Colonic mucosa (tissue), 4 donors: ENCODE measurements around the gene TXNDC2. TPM values are rescaled to one million over a fixed set of nuclear protein-coding genes. Genes with fewer than 3 reads are reported as not detected.

Source experiments
- DNase-seq: peaks from one replicate; pipeline ENCODE4 v3.0.0-alpha.2; 2020
- H3K27ac ChIP-seq: fragments of 200-600 bp; one replicate; pipeline ENCODE4 v1.8.0; 2021
- H3K27me3 ChIP-seq: fragments of 200-600 bp; one replicate; pipeline ENCODE4 v1.8.0; 2021
- H3K36me3 ChIP-seq: fragments of 200-600 bp; one replicate; pipeline ENCODE4 v1.8.0; 2021
- H3K4me1 ChIP-seq: fragments of 200-600 bp; one replicate; pipeline ENCODE4 v1.8.0; 2021; ENCODE audit warnings: mild to moderate bottlenecking
- H3K4me3 ChIP-seq: fragments of 200-600 bp; one replicate; pipeline ENCODE4 v1.8.0; 2021
- H3K9ac ChIP-seq, 2 donors: one replicate each; pipeline ENCODE4 v1.7.0; 2013; ENCODE audit warnings: control low read depth in 2 of 2, low read depth in 2 of 2, low read length in 2 of 2
- H3K9me3 ChIP-seq: fragments of 200-600 bp; one replicate; pipeline ENCODE4 v1.8.0; 2021
- intact Hi-C: fragments of 100-400 bp; cut with DNase I; formaldehyde crosslinking; loops from one replicate; pipeline ENCODE4 v1.14.1; 2022
- total RNA-seq, 2 donors: library from RNA; stranded (reverse); fragmentation: NEBNext Ultra II Directional in 1 of 2; extraction: Animal tissue kit (Norgen Biotek cat#: 25700) in 1 of 2; gene quantifications; one replicate each; pipeline ENCODE4 v1.2.1, GENCODE V29; 2021
- TF ChIP-seq, protein P1 (sequence below): fragments of 200-600 bp; IDR thresholded peaks from one replicate; pipeline ENCODE4 v1.8.0; 2022; ENCODE audit warnings: antibody characterized with exemption, mild to moderate bottlenecking
- donor health status: healthy.
- donor health status: DM: no; HTN: no; CAD: no.
- donor health status: DM: no; HTN: no; CAD: no.

The TXNDC2 gene
- total RNA-seq, 2 donors from 2014 or later = not detected

DNA sequence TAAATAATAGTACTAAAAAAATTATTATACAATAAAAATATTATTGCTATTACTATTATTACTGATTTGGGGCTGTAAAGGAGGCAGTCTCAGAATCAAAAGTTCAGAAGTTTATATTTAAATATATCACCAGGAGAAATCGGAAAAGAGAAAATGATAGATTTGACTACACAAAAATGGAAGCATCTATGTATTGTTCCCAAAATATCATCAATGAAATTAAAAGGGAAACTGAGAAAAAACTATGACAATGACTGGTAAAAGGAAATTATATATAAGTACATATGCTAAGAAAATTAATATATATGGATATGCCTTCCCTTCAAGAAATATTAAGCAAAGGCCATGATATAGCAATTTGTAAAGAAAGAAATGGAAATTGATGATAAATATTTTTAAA is 7.7 kb upstream of the TXNDC2 start:
- no peak for DNase-seq
- no peak overlapping the region for H3K27ac ChIP-seq

DNA sequence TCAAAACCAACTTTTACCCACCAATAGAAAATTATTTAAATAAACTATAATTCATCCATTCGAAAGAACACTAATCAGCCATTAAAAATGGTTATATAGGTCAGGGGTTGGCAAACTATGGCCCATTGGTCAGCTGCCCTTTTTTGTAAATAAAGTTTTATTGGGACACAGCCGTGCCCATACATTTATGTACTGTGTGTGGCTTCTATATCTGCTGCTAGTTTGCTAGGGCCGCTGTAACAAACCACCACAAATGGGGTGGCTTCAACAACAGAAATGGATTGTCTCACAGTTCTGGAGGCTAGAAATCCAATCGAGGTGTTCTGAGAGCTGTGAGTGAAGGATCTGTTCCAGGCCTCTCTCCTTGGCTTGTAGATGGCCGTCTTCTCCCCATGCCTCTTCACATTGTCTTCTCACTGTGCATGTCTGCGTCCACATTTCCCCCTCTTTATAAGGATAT is 7.0 kb upstream of the TXNDC2 start:
- intact Hi-C loops = no loop called here
- DNase-seq = no peak
- Histone ChIP-seq H3K4me1 (no peaks in the 10 kb centered on the region), H3K27me3 (no peaks in the 10 kb centered on the region), H3K4me3 (no peak overlapping the region), H3K36me3 (no peaks in the 10 kb centered on the region), H3K27ac (no peak overlapping the region), H3K9me3 (no peaks in the 10 kb centered on the region), H3K9ac (no peak overlapping the region)
- TF ChIP-seq, protein P1, sequence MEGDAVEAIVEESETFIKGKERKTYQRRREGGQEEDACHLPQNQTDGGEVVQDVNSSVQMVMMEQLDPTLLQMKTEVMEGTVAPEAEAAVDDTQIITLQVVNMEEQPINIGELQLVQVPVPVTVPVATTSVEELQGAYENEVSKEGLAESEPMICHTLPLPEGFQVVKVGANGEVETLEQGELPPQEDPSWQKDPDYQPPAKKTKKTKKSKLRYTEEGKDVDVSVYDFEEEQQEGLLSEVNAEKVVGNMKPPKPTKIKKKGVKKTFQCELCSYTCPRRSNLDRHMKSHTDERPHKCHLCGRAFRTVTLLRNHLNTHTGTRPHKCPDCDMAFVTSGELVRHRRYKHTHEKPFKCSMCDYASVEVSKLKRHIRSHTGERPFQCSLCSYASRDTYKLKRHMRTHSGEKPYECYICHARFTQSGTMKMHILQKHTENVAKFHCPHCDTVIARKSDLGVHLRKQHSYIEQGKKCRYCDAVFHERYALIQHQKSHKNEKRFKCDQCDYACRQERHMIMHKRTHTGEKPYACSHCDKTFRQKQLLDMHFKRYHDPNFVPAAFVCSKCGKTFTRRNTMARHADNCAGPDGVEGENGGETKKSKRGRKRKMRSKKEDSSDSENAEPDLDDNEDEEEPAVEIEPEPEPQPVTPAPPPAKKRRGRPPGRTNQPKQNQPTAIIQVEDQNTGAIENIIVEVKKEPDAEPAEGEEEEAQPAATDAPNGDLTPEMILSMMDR = no peak

More for the DNA sequence above, 7.7 kb upstream of the TXNDC2 start:
- no peak overlapping the region for H3K9ac ChIP-seq
- H3K4me3 ChIP-seq = no peak overlapping the region
- H3K4me1 ChIP-seq = no peaks in the 10 kb centered on the region
- H3K27me3 ChIP-seq = no peaks in the 10 kb centered on the region
- H3K9me3 ChIP-seq = no peaks in the 10 kb centered on the region
- no peaks in the 10 kb centered on the region for H3K36me3 ChIP-seq
- intact Hi-C loops = no loop called here
- TF ChIP-seq, protein P1 = no peak

DNA sequence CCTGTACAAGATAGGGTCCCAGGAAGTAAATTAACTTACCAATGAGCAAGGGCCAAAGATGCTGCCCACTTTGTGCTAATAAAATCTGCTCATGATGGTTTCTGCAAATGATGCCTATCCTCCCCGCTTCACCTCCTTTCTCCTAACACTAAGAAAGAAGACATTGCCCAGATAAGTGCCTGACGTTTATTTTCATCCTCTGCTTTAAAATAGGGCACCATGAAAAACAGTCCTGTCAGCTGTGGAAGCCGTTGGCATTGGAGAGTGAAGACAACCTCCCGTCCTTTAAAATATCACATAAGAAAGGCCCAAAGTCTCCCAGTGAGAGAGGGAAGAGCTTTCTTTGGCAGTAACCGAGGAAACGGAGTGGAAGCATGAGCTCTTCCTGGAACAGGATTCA is 1.7 kb upstream of the TXNDC2 start:
- H3K27me3 ChIP-seq = no peaks in the 10 kb centered on the region
- H3K36me3 ChIP-seq = no peaks in the 10 kb centered on the region
- intact Hi-C loops = no loop called here
- DNase-seq = no peak
- H3K9ac ChIP-seq = no peak overlapping the region
- no peak overlapping the region for H3K27ac ChIP-seq
- TF ChIP-seq, protein P1 = no peak
- no peaks in the 10 kb centered on the region for H3K4me1 ChIP-seq
- no peak overlapping the region for H3K4me3 ChIP-seq
- H3K9me3 ChIP-seq = no peaks in the 10 kb centered on the region

DNA sequence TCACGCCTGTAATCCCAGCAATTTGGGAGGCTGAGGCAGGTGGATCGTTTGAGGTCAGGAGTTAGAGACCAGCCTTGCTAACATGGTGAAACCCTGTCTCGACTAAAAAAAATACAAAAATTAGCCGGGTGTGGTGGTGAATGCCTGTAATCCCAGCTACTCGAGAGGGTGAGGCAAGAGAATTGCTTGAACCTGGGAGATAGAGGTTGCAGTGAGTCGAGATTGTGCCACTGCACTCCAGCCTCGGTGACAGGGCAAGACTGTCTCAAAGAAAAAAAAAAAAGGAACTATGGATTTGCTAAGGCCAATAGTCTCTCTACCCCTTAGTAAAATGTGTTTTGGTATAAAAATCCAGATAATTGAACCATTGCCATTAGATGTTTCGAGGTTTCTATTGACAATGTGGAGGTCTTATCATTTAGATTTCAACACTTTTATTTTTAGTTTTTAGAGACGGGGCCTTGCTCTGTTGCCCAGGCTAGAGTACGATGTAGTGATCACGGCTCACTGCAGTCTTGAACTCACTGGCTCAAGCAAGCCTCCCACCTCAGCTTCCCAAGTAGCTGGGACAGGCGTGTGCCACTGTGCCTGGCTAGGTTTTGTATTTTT is 1.1 kb upstream of the TXNDC2 start:
- Histone ChIP-seq H3K27me3 (no peaks in the 10 kb centered on the region), H3K27ac (no peak overlapping the region), H3K36me3 (no peaks in the 10 kb centered on the region), H3K4me3 (no peak overlapping the region), H3K9me3 (no peaks in the 10 kb centered on the region), H3K4me1 (no peaks in the 10 kb centered on the region), H3K9ac (no peak overlapping the region)
- intact Hi-C loops = no loop called here
- TF ChIP-seq, protein P1 = no peak
- DNase-seq = no peak

DNA sequence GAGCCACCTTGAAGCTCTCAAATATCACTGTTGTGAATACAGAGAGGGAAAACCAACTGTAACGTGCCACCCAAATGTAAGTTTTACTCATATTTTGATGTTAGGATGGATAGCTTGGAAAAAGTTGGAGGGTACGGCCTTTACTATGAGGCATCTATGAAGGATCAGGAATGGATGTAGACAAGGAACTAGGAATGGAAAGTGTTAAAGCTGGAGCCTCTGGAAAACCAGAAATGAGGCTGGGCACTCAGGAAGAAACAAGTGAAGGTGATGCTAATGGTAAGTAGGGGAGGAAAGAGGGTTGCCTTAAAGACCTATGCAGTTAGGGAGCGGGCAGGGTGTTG is 204 bp downstream of the TXNDC2 start:
- Histone ChIP-seq H3K9me3 (no peaks in the 10 kb centered on the region), H3K27ac (no peak overlapping the region), H3K4me3 (no peak overlapping the region), H3K9ac (no peak overlapping the region), H3K27me3 (no peaks in the 10 kb centered on the region), H3K4me1 (no peaks in the 10 kb centered on the region), H3K36me3 (no peaks in the 10 kb centered on the region)
- intact Hi-C loops = no loop called here
- TF ChIP-seq, protein P1 = no peak
- DNase-seq = no peak
